GM21423 (cell line): ENCODE data around the gene EIF1AY.
"Not testable (repeated sequence)": the region's sequence is repeated elsewhere in the genome, so short reads cannot be mapped to it uniquely, and the experiment has no call there.

Experiments used
- ATAC-seq: cut with Tn5 transposase; IDR thresholded peaks from one replicate; pipeline ENCODE4 v1.9.1; 2021; ENCODE audit warnings: mild to moderate bottlenecking, moderate library complexity; ENCODE audit not compliant: unreplicated experiment

EIF1AY gene

DNA sequence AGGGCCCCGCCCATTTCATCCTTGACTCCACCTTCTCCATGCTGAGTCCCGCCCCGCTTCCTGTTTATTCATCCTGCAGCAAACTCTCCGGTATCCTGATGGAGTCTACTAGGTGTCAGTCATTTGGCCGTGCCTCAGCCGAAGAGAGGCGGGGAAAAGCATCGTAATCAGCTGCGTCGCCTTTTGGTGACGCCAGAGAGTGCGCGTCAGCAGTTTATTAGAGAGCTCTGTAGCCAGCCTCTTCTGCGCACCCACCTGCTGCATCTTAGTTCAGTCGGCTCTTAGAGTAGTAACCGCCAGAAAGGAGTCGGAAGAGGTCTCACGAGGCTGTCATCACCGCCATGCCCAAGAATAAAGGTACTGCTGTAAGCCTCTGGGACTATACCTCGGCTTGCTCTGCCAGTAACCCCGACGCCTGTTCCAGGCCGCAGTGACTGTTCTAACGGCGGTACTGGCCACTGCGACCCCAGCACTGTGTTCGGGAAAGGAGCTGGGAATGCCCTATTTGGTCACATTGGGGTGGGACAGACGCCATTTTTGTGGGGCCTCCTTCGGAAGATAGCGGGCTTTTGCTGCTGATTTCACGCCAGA, at the start of gene EIF1AY:
EIF1AY (plus strand) TSS at position 246 of the 591 bp plus-strand sequence; CDS start at position 342, 96 bp downstream.
- ATAC-seq, result peak; percentile 94

DNA sequence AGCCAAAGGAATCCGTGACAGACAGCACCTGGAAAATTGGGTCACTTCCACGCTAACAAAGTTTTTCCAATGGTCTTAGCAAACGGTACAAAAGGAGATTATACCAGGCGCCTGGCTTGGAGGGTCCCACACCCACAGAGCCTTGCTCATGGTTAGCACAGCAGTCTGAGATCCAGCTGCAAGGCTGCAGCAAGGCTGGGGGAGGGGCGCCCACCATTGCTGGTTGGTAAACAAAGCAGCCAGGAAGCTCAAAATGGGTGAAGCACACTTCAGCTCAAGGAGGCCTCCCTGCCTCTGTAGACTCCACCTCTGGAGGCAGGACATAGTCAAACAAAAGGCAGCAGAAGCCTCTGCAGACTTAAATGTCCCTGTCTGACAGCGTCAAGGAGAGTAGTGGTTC, 47.1 kb upstream of the EIF1AY start:
- ATAC-seq, result no peak

- ATAC-seq, result no peak
These were observed 37.4 kb upstream of the EIF1AY start for GRCh38 chrY:20538186-20538585.

- ATAC-seq, result peak; percentile 53
These were observed 36.6 kb upstream of the EIF1AY start for GRCh38 chrY:20538933-20539332.

- no peak for ATAC-seq
These were observed 31.1 kb upstream of the EIF1AY start for GRCh38 chrY:20544451-20544960.

GRCh38 chrY:20546071-20546470, 29.5 kb upstream of the EIF1AY start:
- no peak for ATAC-seq

- no peak for ATAC-seq
These were observed 26.3 kb upstream of the EIF1AY start for GRCh38 chrY:20549289-20549688.

- no peak for ATAC-seq
These were observed 23.7 kb upstream of the EIF1AY start for GRCh38 chrY:20551840-20552239.

GRCh38 chrY:20552764-20553323, 22.7 kb upstream of the EIF1AY start:
- ATAC-seq, result not testable (repeated sequence)

DNA sequence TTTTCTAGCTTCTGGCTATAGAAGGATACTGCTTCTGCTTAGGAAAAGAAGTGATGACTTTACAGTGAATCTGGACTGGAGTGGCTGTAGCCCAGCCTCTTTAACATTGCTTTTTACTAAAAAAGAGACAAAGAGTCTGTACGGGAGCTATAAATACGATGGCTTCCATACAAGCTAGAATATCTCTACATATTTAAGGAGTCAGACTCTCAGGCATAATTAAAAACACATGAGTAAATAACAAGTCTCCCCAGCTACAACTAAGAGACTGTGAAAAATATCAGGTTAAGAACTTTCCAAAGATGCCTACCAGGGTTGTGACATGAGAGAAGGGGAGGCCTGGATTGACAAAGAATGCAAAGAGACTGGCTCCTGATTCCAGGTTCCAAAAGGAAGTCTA, 19.8 kb upstream of the EIF1AY start:
- ATAC-seq, result no peak

GRCh38 chrY:20558677-20559076, 16.9 kb upstream of the EIF1AY start:
- no peak for ATAC-seq

GRCh38 chrY:20559873-20560512, 15.6 kb upstream of the EIF1AY start:
- ATAC-seq, result no peak

- no peak for ATAC-seq
These were observed 4.3 kb upstream of the EIF1AY start for GRCh38 chrY:20571306-20571705.

DNA sequence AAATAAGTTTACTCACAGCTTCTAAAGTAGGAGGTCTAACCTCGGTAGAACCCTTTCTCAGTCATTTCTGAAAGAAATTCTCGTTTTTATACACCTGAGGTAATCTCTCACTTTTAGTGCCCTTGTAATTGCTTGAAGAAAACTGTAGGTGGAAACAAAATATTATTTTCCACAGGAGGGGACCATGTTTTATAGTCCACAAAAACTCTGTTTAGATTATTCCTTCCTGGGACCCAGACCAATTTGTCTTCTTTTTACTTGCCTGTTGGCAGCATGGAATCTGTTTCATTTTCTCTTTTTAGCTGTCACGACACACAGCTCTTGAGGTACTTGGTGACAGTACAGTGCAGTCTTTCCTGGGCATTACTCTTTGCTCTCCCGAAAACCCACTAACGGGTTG, 930 bp downstream of the EIF1AY start:
- no peak for ATAC-seq

DNA sequence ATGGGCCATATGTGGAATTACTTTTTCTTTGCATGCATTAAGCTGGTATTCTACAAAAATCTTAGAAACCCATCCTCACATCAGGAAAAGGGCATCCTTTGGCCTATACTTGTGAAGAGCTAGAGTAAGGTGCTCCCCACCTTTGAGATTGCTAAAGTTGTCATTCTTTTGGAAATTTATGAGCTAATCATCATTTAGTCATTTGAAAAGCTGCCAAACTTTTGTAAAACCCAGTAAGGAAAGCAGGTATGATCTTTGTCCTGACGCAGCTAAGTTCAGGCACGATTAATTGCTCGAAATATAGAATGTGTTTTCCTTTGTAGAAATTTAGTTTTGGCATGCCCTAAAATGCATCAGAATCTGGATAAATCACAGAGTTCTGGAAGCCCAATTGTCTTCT, 2.6 kb downstream of the EIF1AY start:
- ATAC-seq, result no peak

DNA sequence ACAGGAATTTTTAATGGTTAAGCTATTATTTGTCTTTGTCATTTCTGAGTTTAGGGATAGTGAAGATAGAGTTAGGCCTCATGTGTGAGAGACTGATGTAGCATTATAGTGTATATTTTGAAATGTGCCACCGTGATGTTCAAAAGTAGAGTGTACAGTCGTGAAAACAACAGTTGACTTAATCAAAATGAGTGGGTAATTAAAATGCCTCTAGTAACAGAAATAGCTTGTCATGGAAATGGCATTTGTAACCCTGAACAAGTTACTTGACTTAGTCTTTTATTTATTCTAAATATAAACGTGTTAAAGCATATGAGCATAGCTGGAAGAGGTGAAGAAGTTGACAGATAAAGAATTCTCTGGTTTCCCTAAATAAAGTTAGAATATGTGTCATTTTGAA, 6.1 kb downstream of the EIF1AY start:
- ATAC-seq, result no peak

GRCh38 chrY:20586161-20586560, 10.6 kb downstream of the EIF1AY start:
- no peak for ATAC-seq
